Calu3 (cell line): ENCODE results near the gene AP4M1. TPM values are rescaled to one million over a fixed set of nuclear protein-coding genes. Genes with fewer than 3 reads are reported as not detected.
A peak's percentile ranks its signal among the peaks of the same experiment; 100 is the strongest.

Experiments used
- BruUV-seq: library from RNA; stranded (reverse); fragments of 400-500 nt; replicated peaks from 2 replicates; lab custom pipeline; 2021; lab: Mats Ljungman, UMichigan
- CTCF ChIA-PET: fragments of 300-600 bp; sonication (Branson Sonifier 250); formaldehyde crosslinking; loops from one replicate; lab custom pipeline; 2022; ENCODE audit warnings: antibody characterized with exemption; lab: Charles Lee
- DNase-seq: peaks from one replicate; pipeline ENCODE4 v3.0.0; 2022
- H3K27ac Mint-ChIP-seq: one replicate; pipeline ENCODE4 v1.8.0; 2022; ENCODE audit warnings: mixed read lengths; ENCODE audit not compliant: unreplicated experiment
- H3K27me3 Mint-ChIP-seq: one replicate; pipeline ENCODE4 v1.8.0; 2022; ENCODE audit warnings: mixed read lengths; ENCODE audit not compliant: unreplicated experiment
- H3K36me3 Mint-ChIP-seq: one replicate; pipeline ENCODE4 v1.8.0; 2022; ENCODE audit warnings: mild to moderate bottlenecking, moderate library complexity, mixed read lengths; ENCODE audit not compliant: insufficient read depth, unreplicated experiment
- H3K4me1 Mint-ChIP-seq: one replicate; pipeline ENCODE4 v1.8.0; 2022; ENCODE audit warnings: mild to moderate bottlenecking, low read depth, mixed read lengths; ENCODE audit not compliant: unreplicated experiment
- H3K4me3 Mint-ChIP-seq: one replicate; pipeline ENCODE4 v1.8.0; 2022; ENCODE audit warnings: mild to moderate bottlenecking, low read depth, moderate library complexity, mixed read lengths; ENCODE audit not compliant: unreplicated experiment
- H3K9me3 Mint-ChIP-seq: one replicate; pipeline ENCODE4 v1.8.0; 2022; ENCODE audit warnings: low read depth, mixed read lengths; ENCODE audit not compliant: unreplicated experiment
- CTCF ChIP-seq: fragments of 200-600 bp; IDR thresholded peaks from one replicate; pipeline ENCODE4 v1.8.0; 2022; ENCODE audit warnings: antibody characterized with exemption; ENCODE audit not compliant: unreplicated experiment
- intact Hi-C: fragments of 100-400 bp; cut with micrococcal nuclease; formaldehyde crosslinking; loops from one replicate; pipeline ENCODE4 v1.10.0; 2022; ENCODE audit not compliant: unreplicated experiment
- total RNA-seq: library from RNA; stranded (reverse); gene quantifications from 2 replicates; pipeline ENCODE4 v1.2.3, GENCODE V29; 2022

AP4M1 gene
- total RNA-seq, 1 experiment from 2014 or later: 13.9 TPM

GRCh38 chr7:100087055-100087750 is 14.2 kb upstream of the AP4M1 start:
- Mint-ChIP-seq H3K27me3 (no peaks in the 10 kb centered on the region), H3K36me3 (peaks cover 43% of the 10 kb centered on the region), H3K4me1 (peaks cover 22% of the 10 kb centered on the region), H3K27ac (no peak overlapping the region), H3K9me3 (no peaks in the 10 kb centered on the region), H3K4me3 (no peak overlapping the region)
- TF ChIP-seq CTCF: no peak
- BruUV-seq: no TSS peak
- CTCF ChIA-PET: no interaction called here
- intact Hi-C loops: no loop called here
- DNase-seq: no peak

GRCh38 chr7:100088095-100088620 is 13.3 kb upstream of the AP4M1 start:
- Mint-ChIP-seq H3K27ac (no peak overlapping the region), H3K9me3 (no peaks in the 10 kb centered on the region), H3K4me3 (peak overlapping the region; percentile 79), H3K4me1 (peaks cover 13% of the 10 kb centered on the region), H3K27me3 (no peaks in the 10 kb centered on the region), H3K36me3 (peaks cover 47% of the 10 kb centered on the region)
- TF ChIP-seq CTCF: no peak
- BruUV-seq: no TSS peak
- intact Hi-C loops: no loop called here
- CTCF ChIA-PET: interaction anchor here (0.7 kb wide), 1 partner anchor 8 kb away, joined by 3 read pairs; no protein-coding TSS in a partner anchor
- no peak for DNase-seq

GRCh38 chr7:100088621-100089457 is 12.6 kb upstream of the AP4M1 start, which contains the start of gene COPS6:
Gene COPS6, plus strand, starts transcription at chr7:100088969. Its CDS starts 22 bp downstream, at chr7:100088991.
- TSS peak; percentile 12 for BruUV-seq
- DNase-seq: peak; percentile 88
- H3K27me3 Mint-ChIP-seq: no peaks in the 10 kb centered on the region

More at GRCh38 chr7:100088621-100089457, 12.6 kb upstream of the AP4M1 start, which contains the start of gene COPS6:
- peaks cover 52% of the 10 kb centered on the region for H3K36me3 Mint-ChIP-seq
- peak within 1 kb of the TSS; percentile 9 for H3K27ac Mint-ChIP-seq
- intact Hi-C loops: no loop called here
- no peak for TF ChIP-seq CTCF
- H3K4me1 Mint-ChIP-seq: peaks cover 11% of the 10 kb centered on the region
- peak within 1 kb of the TSS; percentile 79 for H3K4me3 Mint-ChIP-seq
- CTCF ChIA-PET: interaction anchor here (0.7 kb wide), 1 partner anchor 9 kb away, joined by 3 read pairs; no protein-coding TSS in a partner anchor
- no peaks in the 10 kb centered on the region for H3K9me3 Mint-ChIP-seq
